Fibroblast of pulmonary artery (primary cell): ENCODE measurements around the gene TEK.
A peak's percentile ranks its signal among the peaks of the same experiment; 100 is the strongest.

Source experiments
- DNase-seq: peaks from one replicate; pipeline ENCODE4 v3.0.0-alpha.2; 2010; ENCODE audit warnings: low read depth
- H3K4me3 ChIP-seq: replicated peaks from 2 replicates; pipeline ENCODE4 v1.5.1; 2011; ENCODE audit warnings: low read depth, mild to moderate bottlenecking, control low read depth, low read length, moderate library complexity
- TF ChIP-seq, protein P1 (sequence below): IDR thresholded peaks from 2 replicates; pipeline ENCODE4 v1.5.1; 2011; ENCODE audit warnings: mild to moderate bottlenecking, control low read depth, low read length, inconsistent platforms; ENCODE audit errors: missing control alignments

Gene TEK

DNA sequence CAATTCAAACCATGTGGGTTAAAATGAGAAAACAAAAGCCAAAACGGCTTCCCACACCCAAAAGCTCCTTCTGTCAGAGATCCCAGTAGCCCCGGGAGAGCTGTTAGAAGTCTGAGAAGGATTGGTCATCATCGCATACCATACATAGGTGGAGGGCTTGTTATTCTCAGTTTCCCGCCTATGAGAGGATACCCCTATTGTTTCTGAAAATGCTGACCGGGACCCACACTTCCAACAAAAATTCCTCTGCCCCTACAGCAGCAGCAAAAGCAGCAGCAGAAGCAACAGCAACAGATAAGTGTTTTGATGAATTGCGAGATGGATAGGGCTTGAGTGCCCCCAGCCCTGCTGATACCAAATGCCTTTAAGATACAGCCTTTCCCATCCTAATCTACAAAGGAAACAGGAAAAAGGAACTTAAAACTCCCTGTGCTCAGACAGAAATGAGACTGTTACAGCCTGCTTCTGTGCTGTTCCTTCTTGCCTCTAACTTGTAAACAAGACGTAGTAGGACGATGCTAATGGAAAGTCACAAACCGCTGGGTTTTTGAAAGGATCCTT, at the start of gene TEK:
Gene TEK, plus strand, starts transcription at position 245 of the 561 bp plus-strand sequence. CDS start 366 bp downstream, outside the sequence.
- H3K4me3 ChIP-seq: peak within 1 kb of the TSS; percentile 60
- TF ChIP-seq, protein P1, sequence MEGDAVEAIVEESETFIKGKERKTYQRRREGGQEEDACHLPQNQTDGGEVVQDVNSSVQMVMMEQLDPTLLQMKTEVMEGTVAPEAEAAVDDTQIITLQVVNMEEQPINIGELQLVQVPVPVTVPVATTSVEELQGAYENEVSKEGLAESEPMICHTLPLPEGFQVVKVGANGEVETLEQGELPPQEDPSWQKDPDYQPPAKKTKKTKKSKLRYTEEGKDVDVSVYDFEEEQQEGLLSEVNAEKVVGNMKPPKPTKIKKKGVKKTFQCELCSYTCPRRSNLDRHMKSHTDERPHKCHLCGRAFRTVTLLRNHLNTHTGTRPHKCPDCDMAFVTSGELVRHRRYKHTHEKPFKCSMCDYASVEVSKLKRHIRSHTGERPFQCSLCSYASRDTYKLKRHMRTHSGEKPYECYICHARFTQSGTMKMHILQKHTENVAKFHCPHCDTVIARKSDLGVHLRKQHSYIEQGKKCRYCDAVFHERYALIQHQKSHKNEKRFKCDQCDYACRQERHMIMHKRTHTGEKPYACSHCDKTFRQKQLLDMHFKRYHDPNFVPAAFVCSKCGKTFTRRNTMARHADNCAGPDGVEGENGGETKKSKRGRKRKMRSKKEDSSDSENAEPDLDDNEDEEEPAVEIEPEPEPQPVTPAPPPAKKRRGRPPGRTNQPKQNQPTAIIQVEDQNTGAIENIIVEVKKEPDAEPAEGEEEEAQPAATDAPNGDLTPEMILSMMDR: no peak

DNA sequence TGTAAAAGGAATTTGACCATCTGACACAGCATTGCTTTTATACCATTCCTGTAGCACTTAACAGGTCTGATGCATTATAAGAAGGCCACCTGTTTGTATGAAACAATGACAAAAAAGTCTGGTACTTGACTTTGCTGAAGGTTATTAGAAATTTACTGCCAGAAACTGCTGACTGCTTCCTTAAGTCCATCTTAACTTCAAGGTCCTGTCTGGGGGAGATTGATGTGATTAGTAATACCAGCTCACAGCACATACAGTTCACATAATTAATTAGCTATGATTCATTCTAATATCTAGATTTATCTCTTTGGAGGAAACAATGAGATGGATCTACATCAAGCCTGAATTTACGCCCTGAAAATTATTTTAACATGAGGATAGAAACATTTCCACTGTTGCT, 49.6 kb upstream of the TEK start:
- TF ChIP-seq, protein P1: no peak
- H3K4me3 ChIP-seq: no peak overlapping the region
- DNase-seq: no peak

More for the DNA sequence above, at the start of gene TEK:
- DNase-seq: peak; percentile 53

DNA sequence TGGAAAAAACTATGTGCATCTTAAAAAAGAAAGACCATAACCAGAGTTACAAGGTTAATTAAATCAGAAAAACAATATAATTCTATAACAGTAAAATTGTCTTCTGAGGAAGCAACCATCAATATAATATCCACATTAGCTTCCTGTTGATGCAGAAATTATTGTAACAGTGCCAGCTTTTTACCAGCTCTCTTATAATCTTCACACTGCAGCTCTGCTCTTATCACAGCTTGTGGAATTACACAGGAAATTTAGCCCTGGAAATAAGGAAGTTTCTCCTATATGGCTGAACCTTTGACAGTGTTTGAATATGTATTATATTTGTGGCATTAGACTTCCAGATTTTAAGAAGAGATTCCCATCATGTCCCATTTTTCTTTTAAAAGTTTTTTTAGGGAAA, 49.1 kb upstream of the TEK start:
- TF ChIP-seq, protein P1: no peak
- peak; percentile 43 for DNase-seq
- no peak overlapping the region for H3K4me3 ChIP-seq

DNA sequence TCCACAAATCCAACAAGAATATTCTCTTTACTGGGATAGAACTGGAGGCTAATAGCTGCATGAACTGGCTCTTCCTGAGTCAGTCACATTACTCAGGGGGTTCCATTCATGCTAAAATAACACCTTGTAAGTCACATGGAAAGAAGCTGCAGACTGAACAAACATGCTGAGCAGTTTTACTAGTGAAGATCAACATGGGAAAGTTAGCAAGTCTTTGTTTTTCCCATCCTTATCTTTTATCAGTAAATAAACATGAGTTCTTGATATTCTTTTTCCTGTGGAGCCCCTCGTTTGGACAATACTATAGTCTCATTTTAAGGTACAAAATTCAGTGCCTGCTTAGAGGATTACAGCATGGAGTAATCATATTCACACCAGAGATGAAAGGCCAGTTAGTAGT, 43.7 kb upstream of the TEK start:
- DNase-seq: peak; percentile 7
- no peak overlapping the region for H3K4me3 ChIP-seq
- TF ChIP-seq, protein P1: no peak

DNA sequence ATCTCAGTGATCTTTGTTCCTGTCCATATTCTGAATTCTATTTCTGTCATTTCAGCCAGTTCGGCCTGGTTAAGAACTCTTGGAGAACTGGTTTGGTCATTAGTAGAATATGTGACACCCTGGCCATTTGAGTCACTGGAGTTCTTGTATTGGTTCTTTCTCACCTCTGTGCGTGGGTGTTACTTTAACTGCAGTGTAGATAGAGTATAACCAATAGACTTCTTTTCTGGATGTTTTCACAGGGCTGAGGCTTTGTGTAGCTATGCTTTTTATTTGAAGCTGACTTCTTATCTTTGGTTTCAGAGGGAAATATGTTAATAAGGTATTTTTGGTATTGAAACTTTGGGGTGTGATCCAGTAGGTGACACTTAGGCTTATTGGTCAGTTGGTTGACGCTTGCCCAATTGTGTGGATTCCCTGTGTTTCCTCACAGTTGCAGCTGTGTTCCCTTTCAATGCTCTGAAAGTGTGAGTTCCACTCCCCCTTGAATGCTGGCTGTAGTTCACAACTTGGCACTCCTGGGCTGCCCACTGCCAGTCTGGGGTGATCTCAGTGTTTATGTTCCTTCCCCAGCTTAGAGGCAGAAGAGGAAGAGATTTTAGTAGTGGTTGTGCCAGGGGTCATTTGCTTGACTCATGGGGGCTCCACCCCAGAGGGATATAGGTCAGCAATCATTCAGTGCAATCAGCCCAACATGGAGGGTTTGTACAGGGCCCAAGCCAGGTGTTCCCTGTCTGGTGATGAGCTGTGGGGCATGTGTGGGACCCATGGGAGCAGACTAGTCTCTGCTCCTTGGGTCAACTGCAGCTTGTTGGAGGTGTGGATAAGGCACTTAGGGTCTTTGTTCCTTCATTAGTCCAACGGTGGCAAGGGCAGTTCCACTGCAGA, 34.9 kb upstream of the TEK start:
- no peak overlapping the region for H3K4me3 ChIP-seq
- TF ChIP-seq, protein P1: no peak
- peak; percentile 31 for DNase-seq

DNA sequence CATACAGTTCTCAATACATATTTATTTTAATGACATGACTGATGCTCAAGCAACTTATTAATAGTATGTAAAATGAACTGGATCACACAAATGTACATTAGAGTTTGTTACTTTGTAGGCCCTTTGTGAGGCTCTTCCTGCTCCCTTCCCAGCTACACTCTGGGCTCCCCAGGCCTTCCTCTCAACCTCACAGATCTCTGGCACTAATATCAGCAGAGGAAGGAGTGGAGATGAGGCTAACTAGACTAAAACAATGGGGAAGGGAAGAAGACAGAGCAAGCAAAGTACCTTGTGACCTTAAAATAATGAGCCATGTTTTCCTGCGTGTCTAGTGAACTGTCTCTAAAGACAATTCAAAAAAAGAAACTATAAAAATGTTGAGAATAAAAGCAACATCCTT, 30.3 kb upstream of the TEK start:
- peak; percentile 20 for DNase-seq
- TF ChIP-seq, protein P1: no peak
- no peak overlapping the region for H3K4me3 ChIP-seq
